Mononuclear cell (primary cell): ENCODE measurements around the gene ST6GALNAC3. TPM values are rescaled to one million over a fixed set of nuclear protein-coding genes. Genes with fewer than 3 reads are reported as not detected.
"Not testable (repeated sequence)": the region's sequence is repeated elsewhere in the genome, so short reads cannot be mapped to it uniquely, and the experiment has no call there.

Experiments used
- H3K27me3 ChIP-seq: 2 replicates; pipeline ENCODE4 v1.6.0; 2011; ENCODE audit warnings: low read length, control low read depth; ENCODE audit not compliant: insufficient read depth
- H3K4me1 ChIP-seq: 2 replicates; pipeline ENCODE4 v1.5.1; 2011; ENCODE audit warnings: mild to moderate bottlenecking, low read length, control low read depth; ENCODE audit not compliant: insufficient read depth
- H3K4me3 ChIP-seq: 2 replicates; pipeline ENCODE4 v1.5.1; 2011; ENCODE audit warnings: mild to moderate bottlenecking, low read length, moderate library complexity
- H3K9me3 ChIP-seq: 2 replicates; pipeline ENCODE4 v1.5.1; 2011; ENCODE audit warnings: low read depth, mild to moderate bottlenecking, control low read depth, low read length
- total RNA-seq: library from RNA; depleted of rRNA; stranded (reverse); fragments of >200 nt; gene quantifications from one replicate; pipeline ENCODE4 v1.2.3, GENCODE V29; 2012

The ST6GALNAC3 gene
- total RNA-seq, 1 donor, result 3.5 TPM

- no peaks in the 10 kb centered on the region for H3K9me3 ChIP-seq
- no peaks in the 10 kb centered on the region for H3K4me1 ChIP-seq
- no peaks in the 10 kb centered on the region for H3K27me3 ChIP-seq
- H3K4me3 ChIP-seq, result no peak overlapping the region
Measured at GRCh38 chr1:76336931-76337371, 262.4 kb downstream of the ST6GALNAC3 start.

DNA sequence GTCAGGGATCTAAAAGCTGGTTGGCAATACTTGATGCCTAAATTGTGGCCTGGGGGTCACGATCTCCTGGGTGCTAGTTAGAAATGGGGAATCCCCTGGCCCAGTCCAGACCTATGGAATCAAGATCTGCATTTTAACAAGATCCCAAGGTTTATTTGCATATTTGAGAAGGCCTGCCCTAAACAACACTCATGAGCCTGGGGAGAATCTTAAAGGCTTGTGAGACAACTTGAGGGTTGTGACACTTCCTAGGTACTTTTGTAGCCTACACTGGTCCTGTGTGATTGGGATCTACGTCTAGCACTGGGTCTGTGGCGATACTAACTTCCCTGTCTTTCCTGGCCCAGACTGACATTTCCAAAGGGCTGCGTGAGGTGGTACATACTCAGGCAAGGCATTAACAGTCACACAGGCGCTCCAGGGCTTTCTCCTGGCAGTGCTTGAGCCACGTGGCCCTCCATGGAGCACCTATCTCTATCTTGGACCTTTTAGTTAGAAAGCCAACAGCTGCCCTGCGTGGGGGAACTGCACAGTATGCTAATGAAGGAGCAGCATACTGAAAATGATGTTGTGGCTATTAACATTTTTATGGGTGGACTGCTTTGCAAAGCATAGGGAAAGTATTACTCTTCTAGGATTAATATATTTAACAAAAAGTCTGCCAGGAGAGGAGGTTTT lies 263.1 kb downstream of the ST6GALNAC3 start:
- no peaks in the 10 kb centered on the region for H3K27me3 ChIP-seq
- no peaks in the 10 kb centered on the region for H3K4me1 ChIP-seq
- H3K9me3 ChIP-seq, result no peaks in the 10 kb centered on the region
- no peak overlapping the region for H3K4me3 ChIP-seq

DNA sequence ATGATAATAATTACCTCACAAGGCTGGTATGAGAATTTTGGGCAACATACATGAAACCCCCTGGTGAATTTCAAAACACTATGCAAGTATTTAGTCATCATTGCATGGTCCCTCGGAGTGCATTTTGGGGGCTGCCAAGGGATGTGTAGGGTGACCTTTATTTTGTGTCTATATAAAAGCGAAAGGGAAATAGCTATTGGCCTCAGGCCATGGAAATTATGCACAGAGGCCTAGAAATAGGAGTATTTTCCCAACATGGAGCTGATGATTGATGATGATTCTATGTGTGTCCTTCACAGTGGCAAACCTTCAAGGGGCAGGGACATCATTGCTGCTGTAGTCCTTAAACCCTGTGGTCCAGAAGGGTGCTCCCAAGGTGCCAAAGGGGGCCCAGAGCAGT lies 265.5 kb downstream of the ST6GALNAC3 start:
- no peaks in the 10 kb centered on the region for H3K27me3 ChIP-seq

GRCh38 chr1:76341816-76342215 lies 267.3 kb downstream of the ST6GALNAC3 start:
- H3K4me3 ChIP-seq, H3K9me3 ChIP-seq, H3K27me3 ChIP-seq, H3K4me1 ChIP-seq: not testable (repeated sequence)

More for the DNA sequence above, 265.5 kb downstream of the ST6GALNAC3 start:
- Histone ChIP-seq H3K4me1 (no peaks in the 10 kb centered on the region), H3K9me3 (no peaks in the 10 kb centered on the region), H3K4me3 (no peak overlapping the region)

DNA sequence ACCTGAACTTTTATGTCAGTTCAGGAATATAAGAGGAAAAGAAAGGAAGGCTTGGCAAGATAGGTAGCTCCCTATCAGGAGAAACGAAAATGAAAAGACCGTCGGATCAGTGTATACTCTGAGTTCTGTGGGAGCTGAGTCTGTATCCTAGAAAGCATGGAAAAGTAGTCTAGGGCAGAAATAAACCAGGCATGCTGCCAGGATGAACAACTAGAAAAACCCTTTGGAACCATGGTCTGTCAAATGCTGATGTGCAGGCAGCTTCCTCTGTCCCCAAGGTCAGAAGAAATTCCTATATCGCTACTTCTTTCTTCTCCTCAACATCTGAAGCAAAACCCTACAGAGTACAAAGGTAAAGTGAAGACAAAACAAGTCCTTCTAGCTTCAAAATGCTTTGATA lies 268.8 kb downstream of the ST6GALNAC3 start:
- Histone ChIP-seq H3K9me3 (no peaks in the 10 kb centered on the region), H3K4me1 (no peaks in the 10 kb centered on the region), H3K27me3 (no peaks in the 10 kb centered on the region), H3K4me3 (no peak overlapping the region)

GRCh38 chr1:76351655-76352054 lies 277.1 kb downstream of the ST6GALNAC3 start:
- Histone ChIP-seq H3K4me3 (no peak overlapping the region), H3K27me3 (no peaks in the 10 kb centered on the region), H3K9me3 (no peaks in the 10 kb centered on the region), H3K4me1 (no peaks in the 10 kb centered on the region)

DNA sequence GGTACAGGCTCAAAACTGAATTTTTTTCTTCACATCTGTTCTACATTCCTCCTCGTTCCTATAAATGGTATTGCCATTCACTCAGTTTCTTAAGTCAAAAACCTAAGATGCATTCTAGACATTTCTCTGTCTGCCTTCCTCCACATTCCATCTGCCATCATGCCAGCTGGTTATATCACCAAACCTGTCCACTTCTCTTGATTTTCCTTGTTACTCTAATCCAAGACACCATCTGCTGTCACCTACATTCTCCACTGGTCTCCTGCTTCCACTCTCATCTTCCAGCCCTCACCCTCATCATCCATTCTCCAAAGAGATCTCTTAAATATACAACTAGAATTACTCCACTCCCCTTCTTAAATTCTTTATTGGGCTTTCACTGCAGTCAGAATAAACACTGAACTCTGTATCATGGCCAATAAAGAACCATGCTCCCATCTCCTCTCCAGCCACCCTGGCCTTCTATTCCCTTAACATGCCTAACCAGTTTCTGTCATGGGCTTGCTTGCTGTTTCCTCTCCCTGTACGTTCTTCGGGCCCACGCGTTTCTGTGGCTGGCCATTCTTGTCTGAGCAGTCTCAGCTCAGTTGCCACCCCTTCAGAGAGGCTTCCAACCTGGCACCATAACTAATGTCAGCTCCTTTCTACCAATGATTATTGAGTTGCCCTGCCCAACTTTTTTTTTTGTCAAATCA lies 278.3 kb downstream of the ST6GALNAC3 start:
- no peak overlapping the region for H3K4me3 ChIP-seq
- H3K9me3 ChIP-seq, result no peaks in the 10 kb centered on the region
- no peaks in the 10 kb centered on the region for H3K4me1 ChIP-seq
- no peaks in the 10 kb centered on the region for H3K27me3 ChIP-seq

DNA sequence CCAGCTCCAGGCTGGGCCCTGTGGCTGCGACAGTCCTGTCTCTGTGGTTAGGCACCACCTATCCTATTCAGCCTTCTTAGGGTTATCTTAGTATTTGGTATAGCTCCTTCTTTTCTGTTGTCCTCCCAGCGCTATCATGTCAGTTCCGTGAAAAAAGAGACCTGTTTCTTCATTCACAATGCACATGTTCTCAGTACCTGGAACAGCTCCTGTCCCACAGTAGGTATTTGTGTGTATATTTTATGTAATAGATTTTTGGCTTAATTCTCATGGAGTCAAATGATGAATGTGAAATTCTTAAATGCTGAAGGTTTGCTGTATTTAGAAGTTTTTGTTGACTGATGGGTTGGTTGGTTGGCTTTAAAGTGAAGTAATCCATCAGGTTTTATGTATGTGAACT lies 279.7 kb downstream of the ST6GALNAC3 start:
- Histone ChIP-seq H3K4me1 (no peaks in the 10 kb centered on the region), H3K4me3 (no peak overlapping the region), H3K9me3 (no peaks in the 10 kb centered on the region), H3K27me3 (no peaks in the 10 kb centered on the region)

- H3K27me3 ChIP-seq, result no peaks in the 10 kb centered on the region
- H3K9me3 ChIP-seq, result no peaks in the 10 kb centered on the region
- H3K4me1 ChIP-seq, result no peaks in the 10 kb centered on the region
- H3K4me3 ChIP-seq, result no peak overlapping the region
Measured at GRCh38 chr1:76366726-76367125, 292.2 kb downstream of the ST6GALNAC3 start.

DNA sequence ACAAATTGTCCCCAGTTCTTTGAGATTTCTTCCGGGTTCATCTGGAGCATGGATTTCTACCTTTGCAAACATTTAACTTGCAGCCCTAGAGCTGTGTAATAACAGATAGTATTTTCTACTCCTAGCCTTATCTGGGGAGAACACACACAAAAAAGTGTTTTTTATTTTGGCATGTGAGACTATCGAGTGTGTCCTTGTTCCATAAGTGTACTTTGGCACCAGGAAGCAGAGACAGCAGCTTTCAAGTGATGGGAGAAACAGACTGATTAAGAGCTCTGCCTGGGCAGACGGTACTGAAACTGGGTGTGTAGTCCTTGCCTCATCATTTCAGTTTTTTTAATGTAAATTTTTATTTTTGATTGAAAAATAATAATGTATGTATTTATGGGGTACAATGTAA lies 297.4 kb downstream of the ST6GALNAC3 start:
- no peaks in the 10 kb centered on the region for H3K4me1 ChIP-seq
- H3K9me3 ChIP-seq, result no peaks in the 10 kb centered on the region
- H3K4me3 ChIP-seq, result no peak overlapping the region
- H3K27me3 ChIP-seq, result no peaks in the 10 kb centered on the region

DNA sequence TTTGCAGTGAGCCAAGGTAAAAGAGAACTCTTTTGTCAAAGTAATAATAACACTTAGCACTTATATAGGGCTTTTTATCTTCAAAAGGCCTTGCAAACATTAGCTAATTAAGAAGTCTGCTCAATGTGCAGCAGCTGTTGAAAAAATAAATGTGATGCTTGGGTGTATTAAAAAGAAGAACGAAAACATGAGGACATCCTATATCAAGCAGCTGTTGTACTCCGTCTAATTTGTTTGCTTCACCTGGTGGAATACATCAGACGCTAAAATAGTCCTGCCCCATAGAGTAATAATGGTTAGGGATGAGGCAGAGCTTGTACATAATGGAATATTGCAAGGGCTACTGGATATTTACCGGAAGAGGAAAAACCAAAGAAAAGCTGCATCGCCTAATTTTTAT lies 299.5 kb downstream of the ST6GALNAC3 start:
- no peaks in the 10 kb centered on the region for H3K4me1 ChIP-seq
- no peaks in the 10 kb centered on the region for H3K9me3 ChIP-seq
- no peaks in the 10 kb centered on the region for H3K27me3 ChIP-seq
- no peak overlapping the region for H3K4me3 ChIP-seq

DNA sequence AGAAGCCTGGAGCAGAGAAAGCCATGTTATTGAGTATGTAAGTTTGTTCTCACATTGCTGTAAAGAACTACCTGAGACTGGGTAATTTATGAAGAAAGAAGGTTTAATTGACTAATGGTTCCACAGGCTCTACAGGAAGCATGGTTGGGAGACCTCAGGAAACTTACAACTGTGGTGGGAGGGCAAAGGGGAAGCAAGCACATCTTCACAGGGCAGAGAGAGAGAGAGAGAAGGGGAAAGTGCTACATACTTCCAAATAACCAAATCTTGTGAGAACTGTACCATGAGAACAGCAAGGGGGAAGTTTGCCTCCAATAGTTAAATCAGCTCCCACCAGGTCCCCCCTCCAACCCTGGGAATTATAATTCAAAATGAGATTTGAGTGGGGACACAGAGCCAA lies 302.7 kb downstream of the ST6GALNAC3 start:
- H3K27me3 ChIP-seq, result no peaks in the 10 kb centered on the region
- H3K4me3 ChIP-seq, result no peak overlapping the region
- H3K9me3 ChIP-seq, result no peaks in the 10 kb centered on the region
- H3K4me1 ChIP-seq, result no peaks in the 10 kb centered on the region

- H3K4me1 ChIP-seq, result no peaks in the 10 kb centered on the region
- no peak overlapping the region for H3K4me3 ChIP-seq
- no peaks in the 10 kb centered on the region for H3K27me3 ChIP-seq
- no peaks in the 10 kb centered on the region for H3K9me3 ChIP-seq
Measured at GRCh38 chr1:76379506-76379905, 305.0 kb downstream of the ST6GALNAC3 start.

GRCh38 chr1:76381450-76382097 lies 307.0 kb downstream of the ST6GALNAC3 start:
- Histone ChIP-seq H3K9me3 (no peaks in the 10 kb centered on the region), H3K4me1 (no peaks in the 10 kb centered on the region), H3K4me3 (no peak overlapping the region), H3K27me3 (no peaks in the 10 kb centered on the region)

- H3K9me3 ChIP-seq, result no peaks in the 10 kb centered on the region
- H3K4me1 ChIP-seq, result no peaks in the 10 kb centered on the region
- H3K27me3 ChIP-seq, result no peaks in the 10 kb centered on the region
- no peak overlapping the region for H3K4me3 ChIP-seq
Measured at GRCh38 chr1:76388261-76388660, 313.7 kb downstream of the ST6GALNAC3 start.
